HG03103 (cell line): ENCODE data around the gene DIAPH3.

Source experiments
- ATAC-seq: cut with Tn5 transposase; IDR thresholded peaks from one replicate; pipeline ENCODE4 v1.9.1; 2021; ENCODE audit warnings: low read depth; ENCODE audit not compliant: unreplicated experiment

The DIAPH3 gene

DNA sequence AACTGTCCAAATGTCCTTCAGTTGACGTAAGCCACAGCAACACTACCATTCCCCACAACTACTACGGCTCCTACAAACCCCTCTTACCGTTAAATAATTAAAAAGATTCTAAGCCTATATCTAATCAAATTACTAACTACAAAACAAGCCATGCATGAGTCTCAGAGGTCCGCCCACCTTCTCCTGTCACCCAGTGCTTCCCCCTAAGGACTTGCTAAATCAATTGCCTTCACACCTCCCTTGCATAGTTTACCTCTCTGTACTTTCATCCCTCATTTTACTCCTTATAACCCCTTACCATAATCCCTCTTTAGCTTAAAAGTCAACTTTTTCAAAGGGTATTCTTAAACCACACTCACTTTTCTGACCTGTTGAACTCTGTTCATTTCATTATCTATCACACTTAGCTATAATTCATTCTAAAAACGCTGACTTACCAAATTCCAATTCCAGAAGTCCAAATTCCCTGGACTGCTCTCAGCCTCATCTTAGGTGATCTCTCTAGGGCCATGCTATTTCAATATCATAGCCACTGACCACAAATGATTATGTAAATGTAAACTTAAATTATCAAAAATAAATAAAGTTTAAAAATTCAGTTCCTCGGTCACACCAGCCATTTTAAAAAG is 187.8 kb downstream of the DIAPH3 start:
- no peak for ATAC-seq

DNA sequence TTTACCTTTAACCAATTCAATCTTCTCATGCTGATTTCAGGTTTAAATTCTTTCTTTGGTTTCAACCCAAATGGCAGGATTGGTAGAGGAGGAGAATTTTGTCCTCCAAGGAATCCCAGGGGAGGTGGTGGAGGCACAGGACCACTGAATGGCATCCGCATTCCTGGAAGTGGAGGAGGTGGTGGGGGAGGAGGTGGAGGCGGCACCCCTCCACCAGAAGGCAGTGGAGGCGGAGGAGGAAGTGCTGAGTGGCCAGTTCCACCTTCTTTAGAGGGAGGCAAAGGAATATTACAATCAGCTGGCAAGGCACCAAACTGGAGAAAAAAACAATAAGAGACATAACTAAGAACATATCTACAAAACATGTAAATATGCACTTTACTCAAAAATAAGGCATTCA is 192.9 kb downstream of the DIAPH3 start:
- ATAC-seq = no peak

GRCh38 chr13:59963827-59964226 is 199.9 kb downstream of the DIAPH3 start:
- ATAC-seq = no peak

DNA sequence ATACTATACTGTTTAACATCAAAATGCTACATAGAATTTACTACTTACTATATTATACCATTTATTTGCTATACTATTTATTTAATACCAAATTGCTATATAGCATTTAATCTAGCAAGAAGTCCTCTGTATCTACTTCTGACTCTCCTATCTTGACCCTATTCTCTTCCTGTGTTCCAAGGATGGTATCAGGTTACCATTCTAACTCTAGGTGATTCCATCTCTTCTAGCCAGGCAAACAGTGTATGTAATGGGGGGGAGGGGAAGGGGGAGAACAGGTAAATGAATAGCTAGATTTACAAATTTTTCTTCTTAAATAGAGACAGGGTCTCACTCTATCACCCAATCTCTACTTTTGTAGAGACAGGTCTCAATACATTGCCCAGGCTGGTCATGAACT is 200.3 kb downstream of the DIAPH3 start:
- ATAC-seq = no peak

- no peak for ATAC-seq
Measured at GRCh38 chr13:59962343-59962742, 201.4 kb downstream of the DIAPH3 start.

DNA sequence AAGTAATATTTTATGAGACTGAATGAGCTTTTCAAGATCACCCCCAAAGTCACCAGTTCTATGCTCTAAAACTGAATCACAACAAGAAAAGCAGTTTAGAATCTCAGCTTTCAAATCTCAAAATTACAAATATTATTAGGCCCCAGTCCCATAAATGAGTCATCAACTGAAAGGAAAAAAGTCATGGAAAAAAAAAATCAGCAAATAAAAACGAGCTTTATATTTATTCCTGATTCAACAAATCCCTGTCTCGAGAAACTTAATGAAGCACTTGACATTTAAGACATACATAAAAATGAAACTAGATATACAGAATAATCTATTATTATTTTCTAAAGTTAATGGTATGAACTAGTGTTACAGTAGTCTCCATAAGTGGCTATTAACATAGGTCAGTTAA is 203.0 kb downstream of the DIAPH3 start:
- ATAC-seq = no peak

DNA sequence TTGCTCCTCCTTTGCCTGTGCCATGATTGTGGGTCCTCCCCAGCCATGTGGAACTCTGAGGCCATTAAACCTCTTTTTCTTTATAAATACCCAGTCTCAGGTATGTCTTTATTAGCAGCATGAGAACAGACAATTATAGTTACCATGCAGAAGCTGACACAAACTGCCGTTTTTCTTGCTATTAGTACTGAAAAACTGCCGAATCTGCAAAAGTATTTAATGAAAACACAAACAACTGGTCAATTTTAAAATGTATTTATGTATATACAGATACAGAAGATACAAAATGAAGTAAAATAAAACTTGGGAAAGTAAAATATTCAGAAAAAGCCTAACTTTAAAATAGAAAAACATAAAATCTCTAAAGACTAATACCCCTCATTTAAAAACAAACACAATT is 206.3 kb downstream of the DIAPH3 start:
- ATAC-seq = no peak

DNA sequence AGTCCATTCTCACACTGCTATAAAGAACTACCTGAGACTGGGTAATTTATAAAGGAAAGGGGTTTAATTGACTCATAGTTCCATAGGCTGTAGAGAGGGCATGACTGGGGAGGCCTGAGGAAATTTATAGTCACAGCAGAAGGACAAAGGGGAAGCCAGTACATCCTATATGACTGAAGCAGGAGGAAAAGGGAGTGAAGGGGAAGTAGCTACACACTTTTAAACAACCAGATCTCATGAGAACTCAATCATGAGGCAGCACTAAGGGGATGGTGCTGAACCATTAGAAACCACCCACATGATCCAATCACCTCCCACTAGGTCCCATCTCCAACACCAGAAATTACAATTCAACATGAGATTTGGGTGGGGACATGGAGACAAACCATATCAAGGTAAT is 209.1 kb downstream of the DIAPH3 start:
- no peak for ATAC-seq

- no peak for ATAC-seq
Measured at GRCh38 chr13:59951011-59951410, 212.7 kb downstream of the DIAPH3 start.

GRCh38 chr13:59950266-59950665 is 213.5 kb downstream of the DIAPH3 start:
- ATAC-seq = no peak

GRCh38 chr13:59948686-59949085 is 215.0 kb downstream of the DIAPH3 start:
- ATAC-seq = no peak

DNA sequence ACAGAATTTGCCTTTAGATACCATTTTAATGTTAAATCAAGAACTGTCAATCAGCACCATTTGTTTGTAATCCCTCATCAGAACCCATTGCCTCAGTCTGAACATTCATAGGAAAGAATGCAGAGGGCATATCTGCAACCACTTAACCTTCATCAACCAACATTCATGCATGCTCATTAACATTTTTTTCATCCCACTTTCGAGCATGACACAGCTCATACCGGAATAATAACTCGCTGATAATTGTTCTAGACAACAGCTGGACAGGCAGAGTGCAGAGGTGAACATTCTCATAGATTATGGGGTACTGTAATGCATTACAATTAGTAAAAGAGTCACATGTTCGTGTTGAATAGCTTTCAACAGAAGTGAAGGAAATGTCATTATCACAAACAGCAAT is 216.8 kb downstream of the DIAPH3 start:
- no peak for ATAC-seq

- no peak for ATAC-seq
Measured at GRCh38 chr13:59931621-59932020, 232.1 kb downstream of the DIAPH3 start.

DNA sequence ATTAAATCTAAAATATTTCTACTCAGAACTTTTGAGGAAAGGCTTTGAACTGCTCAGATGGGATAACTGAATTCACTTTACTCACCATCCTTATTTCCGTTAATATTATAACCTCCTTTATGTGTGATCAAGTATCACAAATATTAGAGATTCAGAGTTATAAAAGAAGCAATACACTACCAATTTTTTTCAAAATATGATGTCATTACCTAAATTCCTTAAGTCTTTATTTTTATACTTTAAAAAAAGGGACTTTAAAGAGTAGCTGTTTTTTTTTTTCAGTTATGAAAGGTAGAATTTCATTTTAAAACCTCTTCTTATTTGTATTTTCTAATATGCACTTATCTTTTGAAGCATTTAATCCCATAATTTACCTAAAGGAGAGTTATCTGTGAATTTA is 239.5 kb downstream of the DIAPH3 start:
- ATAC-seq = no peak

DNA sequence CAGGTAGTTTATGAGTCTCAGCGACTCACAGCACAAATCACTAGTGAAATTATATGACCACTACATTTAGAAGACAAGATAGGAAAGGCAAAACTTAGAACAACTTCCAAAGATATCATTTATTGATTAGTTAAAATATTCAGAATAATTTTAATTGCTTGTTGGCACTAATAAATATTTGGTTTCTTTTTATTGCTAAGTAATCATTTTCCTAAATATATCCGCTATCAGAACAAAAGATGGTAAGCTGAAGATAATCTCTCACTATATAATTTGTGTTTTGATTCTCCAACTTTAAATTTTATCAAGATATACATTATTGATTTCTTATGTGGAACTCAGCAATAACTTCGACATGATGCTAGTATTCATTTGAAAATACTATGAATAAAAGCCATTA is 248.5 kb downstream of the DIAPH3 start:
- no peak for ATAC-seq

- ATAC-seq = no peak
Measured at GRCh38 chr13:59914556-59914955, 249.2 kb downstream of the DIAPH3 start.

DNA sequence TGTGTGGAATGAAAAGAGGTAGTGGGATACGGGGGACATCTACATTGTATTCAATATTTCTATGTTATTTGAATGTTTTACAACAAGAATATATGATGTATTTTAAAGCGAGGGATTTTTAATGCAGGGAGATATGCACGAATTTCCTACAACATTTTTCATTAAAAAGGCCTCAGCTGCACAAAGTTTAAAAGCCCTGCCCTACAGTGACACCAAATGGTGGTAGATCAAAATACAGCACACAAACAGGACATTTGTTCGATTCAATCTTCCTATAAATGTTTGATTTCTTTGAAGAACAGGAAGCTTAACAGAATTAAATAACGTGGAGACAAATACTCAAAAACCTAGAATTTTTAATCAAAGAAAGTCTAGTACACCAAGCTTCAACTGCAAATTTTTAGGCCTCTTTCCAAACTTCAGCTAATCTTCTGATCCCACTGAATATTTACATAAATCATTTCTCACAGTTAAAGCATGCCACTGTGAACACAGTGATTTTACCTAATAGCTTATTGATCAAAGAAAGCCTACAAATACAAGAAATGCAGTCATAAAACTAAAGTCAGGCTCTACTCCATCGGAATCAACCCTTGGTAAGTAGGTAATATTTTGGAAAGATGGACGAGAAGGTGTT is 257.2 kb downstream of the DIAPH3 start:
- ATAC-seq = no peak

DNA sequence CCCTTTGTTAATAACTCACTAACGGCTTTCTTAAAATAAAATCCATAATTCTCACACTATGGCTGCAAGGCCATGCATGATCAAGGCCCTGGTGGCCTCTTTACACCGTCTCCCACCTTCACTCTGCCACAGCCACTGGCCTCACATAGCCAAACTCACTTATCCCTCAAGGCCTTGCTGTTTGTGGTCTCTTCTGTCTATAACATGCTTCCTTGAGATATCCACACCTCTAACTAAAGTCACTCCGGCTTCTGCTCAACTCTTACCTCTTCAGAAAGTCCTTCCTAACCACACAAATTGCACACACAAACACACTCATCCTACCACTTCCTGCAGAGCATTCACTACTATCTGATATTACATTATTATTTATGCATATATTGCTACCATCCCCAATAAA is 262.5 kb downstream of the DIAPH3 start:
- ATAC-seq = no peak

- ATAC-seq = no peak
Measured at GRCh38 chr13:59898066-59898465, 265.7 kb downstream of the DIAPH3 start.

GRCh38 chr13:59893266-59893665 is 270.5 kb downstream of the DIAPH3 start:
- ATAC-seq = no peak

GRCh38 chr13:59891053-59891452 is 272.7 kb downstream of the DIAPH3 start:
- no peak for ATAC-seq

GRCh38 chr13:59890054-59890453 is 273.7 kb downstream of the DIAPH3 start:
- ATAC-seq = no peak

DNA sequence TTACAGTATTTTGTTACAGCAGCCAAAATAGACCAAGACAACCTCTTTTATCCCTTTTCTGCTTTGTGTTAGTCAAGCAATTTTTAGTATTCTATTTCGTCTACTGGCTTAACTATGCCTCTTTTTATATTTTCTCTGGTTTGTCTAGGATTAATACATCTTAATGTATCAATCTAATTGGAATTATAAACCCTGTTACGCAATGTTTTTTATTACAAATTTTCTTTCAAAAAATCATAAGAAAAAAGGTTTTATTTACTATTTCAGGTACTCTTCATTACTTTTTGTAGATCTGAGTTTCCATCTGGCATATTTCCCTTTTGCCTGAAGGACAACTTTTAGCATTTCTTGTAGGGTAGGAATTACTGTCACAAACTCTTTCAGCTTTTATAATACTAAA is 275.3 kb downstream of the DIAPH3 start:
- no peak for ATAC-seq
